Omental fat pad (tissue), 4 donors: Measurements from ENCODE around the gene SNAI1. TPM values are rescaled to one million over a fixed set of nuclear protein-coding genes. Genes with fewer than 3 reads are reported as not detected.

Source experiments
- ATAC-seq: fragments of 150-250 bp; one replicate; pipeline ENCODE4 v1.9.1; 2016; ENCODE audit warnings: mild to moderate bottlenecking, moderate library complexity; ENCODE audit not compliant: low FRiP score
- DNase-seq: peaks from one replicate; pipeline ENCODE4 v3.0.0-alpha.2; 2019; ENCODE audit warnings: low spot score
- CTCF ChIP-seq, 3 donors: fragments of 450-650 bp; IDR thresholded peaks; one replicate each; pipeline ENCODE4 v1.5.1; 2016 to 2017; ENCODE audit warnings: antibody characterized with exemption in 3 of 3, mild to moderate bottlenecking in 3 of 3, moderate library complexity in 2 of 3
- total RNA-seq, 4 donors: library from RNA; depleted of rRNA; stranded (reverse); fragments of >200 nt; gene quantifications; one replicate each; pipeline ENCODE4 v1.1.0, GENCODE V29; 2016

SNAI1 gene
- total RNA-seq, 4 donors from 2014 or later: 3.3 to 23.8 (median 8.7) TPM

- ATAC-seq (no peak), DNase-seq (no peak)
- no peak for TF ChIP-seq CTCF (IDR thresholded peaks at IDR 0.05)
These were observed 19.1 kb downstream of the SNAI1 start for GRCh38 chr20:50001784-50002311.

- peak; percentile 92 for ATAC-seq
- TF ChIP-seq CTCF (IDR thresholded peaks at IDR 0.05): no peak
- DNase-seq: no peak
These were observed 20.5 kb downstream of the SNAI1 start for GRCh38 chr20:50003253-50003656.

GRCh38 chr20:50004229-50004628 lies 21.4 kb downstream of the SNAI1 start:
- no peak for ATAC-seq
- DNase-seq: no peak
- TF ChIP-seq CTCF (IDR thresholded peaks at IDR 0.05): no peak

GRCh38 chr20:50005471-50005981 lies 22.7 kb downstream of the SNAI1 start:
- no peak for TF ChIP-seq CTCF (IDR thresholded peaks at IDR 0.05)
- ATAC-seq: peak; percentile 39

GRCh38 chr20:50007369-50007768 lies 24.6 kb downstream of the SNAI1 start:
- DNase-seq (no peak), ATAC-seq (no peak)
- TF ChIP-seq CTCF (IDR thresholded peaks at IDR 0.05): no peak

More at GRCh38 chr20:50005471-50005981, 22.7 kb downstream of the SNAI1 start:
- no peak for DNase-seq

- DNase-seq: no peak
- ATAC-seq: no peak
- no peak for TF ChIP-seq CTCF (IDR thresholded peaks at IDR 0.05)
These were observed 25.2 kb downstream of the SNAI1 start for GRCh38 chr20:50008007-50008406.
